Measurements from ENCODE around the gene OR6C65. TPM values are rescaled to one million over a fixed set of nuclear protein-coding genes. Genes with fewer than 3 reads are reported as not detected.
"Not testable (repeated sequence)": the region's sequence is repeated elsewhere in the genome, so short reads cannot be mapped to it uniquely, and the experiment has no call there.

OR6C65 gene
- not detected for polyA plus RNA-seq (2013, experiment 1 of 2)
- not detected for polyA plus RNA-seq (2013, experiment 2 of 2)

DNA sequence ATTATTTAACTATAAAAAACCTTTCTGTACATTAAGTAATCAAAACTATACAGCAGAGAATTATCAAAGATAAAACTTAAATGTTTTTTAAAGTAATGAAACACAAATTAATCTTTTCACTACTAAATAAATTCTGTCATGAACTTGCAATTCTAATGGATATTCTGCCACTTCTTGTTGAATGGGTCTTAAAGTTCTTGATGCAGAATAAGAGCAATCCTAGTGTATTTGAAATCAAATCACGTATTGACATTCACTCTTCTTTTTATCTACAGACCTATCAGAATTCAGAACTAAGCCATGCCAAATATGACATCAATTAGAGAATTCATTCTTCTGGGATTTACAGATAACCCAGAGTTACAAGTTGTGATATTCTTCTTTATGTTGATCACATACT is at the start of gene OR6C65:
OR6C65 (plus strand) TSS at position 301 of the 400 bp plus-strand sequence; CDS start at position 301, 0 bp downstream.
- H3K36me3 ChIP-seq (ENCODE audit: insufficient read depth, low read length), result no peaks in the 10 kb centered on the region
- no peak within 1 kb of the TSS for H3K9ac ChIP-seq (ENCODE audit: low read depth, low read length)
- H3K9me3 ChIP-seq (ENCODE audit: insufficient read depth, low read depth, low read length), result no peaks in the 10 kb centered on the region
- no peaks in the 10 kb centered on the region for H3K27me3 ChIP-seq (ENCODE audit: insufficient read depth, low read length)
- no peaks in the 10 kb centered on the region for H3K4me1 ChIP-seq (ENCODE audit: insufficient read depth, low read length)
- no peak within 1 kb of the TSS for H3K27ac ChIP-seq (ENCODE audit: low read depth, low read length)
- no peak within 1 kb of the TSS for H3K4me3 ChIP-seq (ENCODE audit: low read length)
- WGBS, result 95% methylated on average over 1 of the region's 1 CpG

- not testable (repeated sequence) for H3K9me3 ChIP-seq (ENCODE audit: insufficient read depth, low read depth, low read length); H3K27me3 ChIP-seq (ENCODE audit: insufficient read depth, low read length); H3K36me3 ChIP-seq (ENCODE audit: insufficient read depth, low read length); H3K27ac ChIP-seq (ENCODE audit: low read depth, low read length); H3K9ac ChIP-seq (ENCODE audit: low read depth, low read length); H3K4me3 ChIP-seq (ENCODE audit: low read length)
- peaks cover 15% of the 10 kb centered on the region for H3K4me1 ChIP-seq (ENCODE audit: insufficient read depth, low read length)
- WGBS, result 78% methylated on average over 4 of the region's 4 CpGs
Measured at GRCh38 chr12:55355338-55355737, 45.0 kb upstream of the OR6C65 start.

DNA sequence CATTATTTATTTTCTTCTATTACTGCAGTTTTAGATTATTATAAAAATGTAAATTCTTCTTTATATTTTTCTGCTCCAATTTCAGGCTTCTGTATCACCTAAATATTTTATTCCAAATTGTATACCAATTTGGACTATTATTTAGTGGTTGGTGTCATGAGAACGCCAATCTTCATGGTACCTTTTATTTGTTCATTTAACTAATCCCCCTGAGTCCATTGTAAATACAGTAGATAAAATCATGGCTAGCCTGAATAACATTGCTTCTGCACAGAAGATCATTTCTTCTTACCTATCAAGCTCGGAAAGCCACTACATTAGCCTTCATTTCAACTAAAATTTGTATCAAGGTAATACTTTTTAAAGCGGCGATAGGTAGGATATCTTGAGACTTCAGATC is 37.7 kb upstream of the OR6C65 start, which contains the start of gene OR6C75:
OR6C75 (plus strand) TSS at position 301 of the 400 bp plus-strand sequence. CDS start 2,136 bp downstream, outside the sequence.
- Histone ChIP-seq H3K4me1 (ENCODE audit: insufficient read depth, low read length) (no peaks in the 10 kb centered on the region), H3K27me3 (ENCODE audit: insufficient read depth, low read length) (no peaks in the 10 kb centered on the region), H3K36me3 (ENCODE audit: insufficient read depth, low read length) (no peaks in the 10 kb centered on the region), H3K9ac (ENCODE audit: low read depth, low read length) (no peak within 1 kb of the TSS), H3K4me3 (ENCODE audit: low read length) (no peak within 1 kb of the TSS), H3K27ac (ENCODE audit: low read depth, low read length) (no peak within 1 kb of the TSS), H3K9me3 (ENCODE audit: insufficient read depth, low read depth, low read length) (no peaks in the 10 kb centered on the region)
- WGBS, result 100% methylated on average over 3 of the region's 4 CpGs

GRCh38 chr12:55365086-55365485 is 35.2 kb upstream of the OR6C65 start:
- Histone ChIP-seq H3K4me1 (ENCODE audit: insufficient read depth, low read length) (no peaks in the 10 kb centered on the region), H3K36me3 (ENCODE audit: insufficient read depth, low read length) (no peaks in the 10 kb centered on the region)
- 93% methylated on average over 3 of the region's 3 CpGs for WGBS

GRCh38 chr12:55372521-55372920 is 27.8 kb upstream of the OR6C65 start:
- 99% methylated on average over 3 of the region's 4 CpGs for WGBS
- no peak overlapping the region for H3K4me3 ChIP-seq (ENCODE audit: low read length)

More at GRCh38 chr12:55365086-55365485, 35.2 kb upstream of the OR6C65 start:
- Histone ChIP-seq H3K9ac (ENCODE audit: low read depth, low read length) (no peak overlapping the region), H3K27me3 (ENCODE audit: insufficient read depth, low read length) (no peaks in the 10 kb centered on the region), H3K27ac (ENCODE audit: low read depth, low read length) (no peak overlapping the region), H3K9me3 (ENCODE audit: insufficient read depth, low read depth, low read length) (no peaks in the 10 kb centered on the region), H3K4me3 (ENCODE audit: low read length) (no peak overlapping the region)

GRCh38 chr12:55385891-55386290 is 14.4 kb upstream of the OR6C65 start:
- Histone ChIP-seq H3K36me3 (ENCODE audit: insufficient read depth, low read length) (no peaks in the 10 kb centered on the region), H3K9me3 (ENCODE audit: insufficient read depth, low read depth, low read length) (0 out of 2 replicates have a peak, but pooled peaks cover under 1% of the 10 kb centered on the region), H3K27ac (ENCODE audit: low read depth, low read length) (no peak overlapping the region), H3K9ac (ENCODE audit: low read depth, low read length) (no peak overlapping the region), H3K4me1 (ENCODE audit: insufficient read depth, low read length) (peaks cover 3% of the 10 kb centered on the region; the same call in 1 of the 2 replicates), H3K27me3 (ENCODE audit: insufficient read depth, low read length) (no peaks in the 10 kb centered on the region), H3K4me3 (ENCODE audit: low read length) (no peak overlapping the region)

More at GRCh38 chr12:55372521-55372920, 27.8 kb upstream of the OR6C65 start:
- Histone ChIP-seq H3K27ac (ENCODE audit: low read depth, low read length) (no peak overlapping the region), H3K9me3 (ENCODE audit: insufficient read depth, low read depth, low read length) (no peaks in the 10 kb centered on the region), H3K4me1 (ENCODE audit: insufficient read depth, low read length) (no peaks in the 10 kb centered on the region), H3K36me3 (ENCODE audit: insufficient read depth, low read length) (no peaks in the 10 kb centered on the region), H3K27me3 (ENCODE audit: insufficient read depth, low read length) (no peaks in the 10 kb centered on the region), H3K9ac (ENCODE audit: low read depth, low read length) (no peak overlapping the region)

DNA sequence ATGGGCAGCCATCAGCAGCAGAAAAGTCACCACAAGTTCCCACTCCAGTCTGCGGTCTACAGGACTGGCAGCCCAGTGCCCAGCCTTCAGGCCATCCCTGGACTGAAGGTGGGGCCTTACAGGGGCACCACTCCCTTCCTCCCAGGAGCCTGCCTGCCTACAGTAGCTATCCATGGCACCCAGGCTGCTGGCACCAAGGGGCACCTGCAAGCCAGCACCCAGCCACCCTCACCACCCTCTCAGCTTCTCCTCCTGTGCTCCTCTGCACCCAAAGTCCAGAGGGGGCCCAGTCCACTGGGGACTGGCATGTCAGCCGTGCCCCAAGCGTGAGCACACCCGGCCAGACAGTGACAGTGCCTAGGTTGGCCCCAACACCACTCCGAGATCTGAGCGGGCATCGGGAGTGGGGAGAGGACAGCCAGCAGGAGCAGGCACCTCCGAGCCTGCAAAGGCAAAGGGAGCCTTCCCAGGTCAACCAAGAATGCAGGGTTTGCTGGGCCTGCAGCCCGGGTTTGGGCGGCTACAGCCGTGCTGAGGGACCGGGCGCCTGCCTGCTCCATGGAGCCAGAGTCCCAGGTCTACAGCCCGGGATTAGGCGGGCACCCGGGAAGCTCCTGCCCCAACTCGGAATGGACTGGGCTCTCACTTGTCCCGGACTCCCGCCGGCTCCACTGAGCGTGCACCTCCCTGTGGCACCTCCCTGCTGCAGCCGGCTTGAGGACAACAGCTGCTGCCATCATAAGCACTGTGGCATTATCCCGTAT is 8.1 kb upstream of the OR6C65 start:
- 92% methylated on average over 23 of the region's 23 CpGs for WGBS
- H3K9me3 ChIP-seq (ENCODE audit: insufficient read depth, low read depth, low read length), result peaks cover 11% of the 10 kb centered on the region; the same call in 1 of the 2 replicates
- no peak overlapping the region for H3K9ac ChIP-seq (ENCODE audit: low read depth, low read length)
- no peaks in the 10 kb centered on the region for H3K4me1 ChIP-seq (ENCODE audit: insufficient read depth, low read length)
- no peak overlapping the region for H3K27ac ChIP-seq (ENCODE audit: low read depth, low read length)
- H3K36me3 ChIP-seq (ENCODE audit: insufficient read depth, low read length), result no peaks in the 10 kb centered on the region
- H3K4me3 ChIP-seq (ENCODE audit: low read length), result no peak overlapping the region
- H3K27me3 ChIP-seq (ENCODE audit: insufficient read depth, low read length), result no peaks in the 10 kb centered on the region

GRCh38 chr12:55396326-55396725 is 4.0 kb upstream of the OR6C65 start:
- WGBS, result 91% methylated on average over 1 of the region's 1 CpG
- Histone ChIP-seq H3K9ac (ENCODE audit: low read depth, low read length) (no peak overlapping the region), H3K4me1 (ENCODE audit: insufficient read depth, low read length) (no peaks in the 10 kb centered on the region), H3K27me3 (ENCODE audit: insufficient read depth, low read length) (no peaks in the 10 kb centered on the region), H3K36me3 (ENCODE audit: insufficient read depth, low read length) (no peaks in the 10 kb centered on the region), H3K4me3 (ENCODE audit: low read length) (no peak overlapping the region), H3K27ac (ENCODE audit: low read depth, low read length) (no peak overlapping the region), H3K9me3 (ENCODE audit: insufficient read depth, low read depth, low read length) (peaks cover 7% of the 10 kb centered on the region; the same call in 1 of the 2 replicates)

DNA sequence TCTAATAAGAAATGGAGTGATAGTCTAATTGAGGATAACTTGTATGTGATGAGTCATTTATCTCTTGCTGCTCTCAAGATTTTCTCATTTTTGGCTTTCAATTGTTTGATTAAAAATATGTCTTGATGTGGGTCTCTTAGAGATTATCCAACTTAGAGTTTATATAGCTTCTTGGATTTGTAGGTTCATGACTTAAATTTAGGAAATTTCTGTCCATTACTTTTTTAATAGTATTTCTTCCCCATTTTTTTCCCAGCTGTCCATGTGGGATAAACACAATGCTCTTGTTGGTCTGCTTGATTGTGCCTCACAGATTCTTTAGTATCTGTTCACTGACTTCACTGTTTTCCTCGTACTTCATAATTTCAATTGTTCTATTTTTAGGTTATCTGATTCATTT is 7.5 kb downstream of the OR6C65 start:
- WGBS, result no CpG with 5 or more reads among the region's 1 CpG
- H3K27me3 ChIP-seq (ENCODE audit: insufficient read depth, low read length), result no peaks in the 10 kb centered on the region
- no peaks in the 10 kb centered on the region for H3K4me1 ChIP-seq (ENCODE audit: insufficient read depth, low read length)

GRCh38 chr12:55409133-55409532 is 8.8 kb downstream of the OR6C65 start:
- H3K9me3 ChIP-seq (ENCODE audit: insufficient read depth, low read depth, low read length); H3K4me1 ChIP-seq (ENCODE audit: insufficient read depth, low read length); H3K9ac ChIP-seq (ENCODE audit: low read depth, low read length); H3K36me3 ChIP-seq (ENCODE audit: insufficient read depth, low read length); H3K4me3 ChIP-seq (ENCODE audit: low read length); H3K27me3 ChIP-seq (ENCODE audit: insufficient read depth, low read length); H3K27ac ChIP-seq (ENCODE audit: low read depth, low read length): not testable (repeated sequence)
- 93% methylated on average over 1 of the region's 1 CpG for WGBS

More for the DNA sequence above, 7.5 kb downstream of the OR6C65 start:
- Histone ChIP-seq H3K9ac (ENCODE audit: low read depth, low read length) (no peak overlapping the region), H3K4me3 (ENCODE audit: low read length) (no peak overlapping the region), H3K36me3 (ENCODE audit: insufficient read depth, low read length) (no peaks in the 10 kb centered on the region), H3K9me3 (ENCODE audit: insufficient read depth, low read depth, low read length) (0 out of 2 replicates have a peak, but pooled peaks cover 6% of the 10 kb centered on the region), H3K27ac (ENCODE audit: low read depth, low read length) (no peak overlapping the region)

- 96% methylated on average over 15 of the region's 15 CpGs for WGBS
- H3K4me1 ChIP-seq (ENCODE audit: insufficient read depth, low read length); H3K36me3 ChIP-seq (ENCODE audit: insufficient read depth, low read length); H3K4me3 ChIP-seq (ENCODE audit: low read length); H3K27ac ChIP-seq (ENCODE audit: low read depth, low read length); H3K9me3 ChIP-seq (ENCODE audit: insufficient read depth, low read depth, low read length); H3K9ac ChIP-seq (ENCODE audit: low read depth, low read length); H3K27me3 ChIP-seq (ENCODE audit: insufficient read depth, low read length): not testable (repeated sequence)
Measured at GRCh38 chr12:55412138-55412537, 11.8 kb downstream of the OR6C65 start.
